Liver (tissue), 3 donors: ENCODE measurements around the gene COL4A1.

ENCODE experiments used
- CTCF ChIP-seq: fragments of 150-350 bp; IDR thresholded peaks from 2 replicates; pipeline ENCODE4 v1.5.1; 2017; ENCODE audit warnings: improper control_type of control experiment, low read depth, low read length; ENCODE audit not compliant: missing input control
- EGR1 ChIP-seq, 2 donors: IDR thresholded peaks; 2 replicates each; pipeline ENCODE4 v1.6.1; 2016 to 2018; ENCODE audit warnings: antibody characterized with exemption in 2 of 2, low read depth in 2 of 2
- FOXA1 ChIP-seq: IDR thresholded peaks from 2 replicates; pipeline ENCODE4 v1.6.1; 2016; ENCODE audit warnings: antibody characterized with exemption
- GABPA ChIP-seq, 2 donors: IDR thresholded peaks in 1 of 2; conservative IDR thresholded peaks in 1 of 2; 2 replicates each; pipeline ENCODE4 v1.6.1; 2016; ENCODE audit warnings: antibody characterized with exemption in 2 of 2, mild to moderate bottlenecking in 1 of 2, moderate library complexity in 1 of 2
- JUND ChIP-seq, 2 donors: IDR thresholded peaks; 2 replicates each; pipeline ENCODE4 v1.6.1; 2016; ENCODE audit warnings: antibody characterized with exemption in 2 of 2
- RAD21 ChIP-seq, 2 donors: IDR thresholded peaks; 2 replicates each; pipeline ENCODE4 v1.6.1; 2016; ENCODE audit warnings: antibody characterized with exemption in 2 of 2, mild to moderate bottlenecking in 2 of 2
- REST ChIP-seq: IDR thresholded peaks from 2 replicates; pipeline ENCODE4 v1.6.1; 2016; ENCODE audit warnings: antibody characterized with exemption, mild to moderate bottlenecking
- RXRA ChIP-seq, 2 donors: IDR thresholded peaks; 2 replicates each; pipeline ENCODE4 v1.6.1; 2017 to 2018; ENCODE audit warnings: antibody characterized with exemption in 2 of 2, mild to moderate bottlenecking in 1 of 2
- SP1 ChIP-seq: IDR thresholded peaks from 2 replicates; pipeline ENCODE4 v1.6.1; 2018; ENCODE audit warnings: antibody characterized with exemption, mild to moderate bottlenecking
- TAF1 ChIP-seq: conservative IDR thresholded peaks from 2 replicates; pipeline ENCODE4 v1.6.1; 2016; ENCODE audit warnings: antibody characterized with exemption, mild to moderate bottlenecking
- YY1 ChIP-seq: IDR thresholded peaks from 2 replicates; pipeline ENCODE4 v1.6.1; 2016; ENCODE audit warnings: antibody characterized with exemption, mild to moderate bottlenecking
- TF ChIP-seq, protein P1 (sequence below): IDR thresholded peaks from 2 replicates; pipeline ENCODE4 v1.6.1; 2016; ENCODE audit warnings: antibody characterized with exemption
- TF ChIP-seq, protein P2 (sequence below): IDR thresholded peaks from 2 replicates; pipeline ENCODE4 v1.6.1; 2016; ENCODE audit warnings: antibody characterized with exemption
- TF ChIP-seq, protein P3 (sequence below): IDR thresholded peaks from 2 replicates; pipeline ENCODE4 v1.6.1; 2016; ENCODE audit warnings: antibody characterized with exemption
- donor health status: healthy.
- donor health status: healthy.

DNA sequence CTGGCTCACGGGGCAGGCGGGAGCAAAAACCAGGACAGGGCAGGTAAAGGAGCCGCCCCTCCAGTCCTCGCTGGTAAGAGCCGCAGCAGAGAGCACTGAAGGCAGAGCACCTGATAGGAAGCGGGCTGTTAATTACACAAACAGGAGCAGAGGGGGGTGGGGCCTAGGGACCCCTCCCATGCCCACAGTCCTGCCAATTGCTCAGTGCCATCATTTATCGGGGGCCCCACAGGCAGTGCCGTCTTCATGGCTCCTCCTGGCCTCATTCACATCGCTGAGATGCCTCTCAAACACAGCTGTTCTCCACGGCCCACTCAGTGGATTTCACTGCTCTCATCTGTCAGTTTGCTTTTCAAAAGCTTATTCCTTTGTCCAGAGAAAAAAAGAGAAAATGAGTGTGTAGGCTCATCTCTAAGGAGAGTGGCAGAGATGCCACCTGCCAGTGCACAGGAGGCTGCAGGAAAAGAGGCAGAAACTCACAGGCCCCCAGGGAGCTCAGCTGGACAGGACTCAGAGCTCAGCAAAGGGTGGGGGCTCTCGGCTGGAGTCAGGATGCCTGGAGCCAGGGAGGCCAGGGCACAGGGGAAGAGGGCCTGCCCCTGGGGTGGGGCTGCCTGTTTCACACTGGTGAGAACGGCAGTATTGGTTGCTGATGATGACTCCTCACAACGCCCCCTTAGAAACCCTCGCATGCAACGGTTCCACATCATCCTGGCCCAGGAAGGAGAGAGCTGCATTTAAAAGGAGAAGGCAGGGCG lies 174.6 kb downstream of the COL4A1 start:
- TF ChIP-seq RAD21 (IDR thresholded peaks at IDR 0.05) (no peak), CTCF (no peak), YY1 (no peak), SP1 (no peak), JUND (IDR thresholded peaks at IDR 0.05) (no peak), REST (no peak), FOXA1 (no peak), TAF1 (no peak), EGR1 (IDR thresholded peaks at IDR 0.05; ENCODE audit: low read depth in 2 of 2) (no peak), RXRA (IDR thresholded peaks at IDR 0.05) (no peak), GABPA (IDR thresholded peaks at IDR 0.05 in 1 of 2, conservative IDR thresholded peaks at IDR 0.05 in 1 of 2) (no peak)
- TF ChIP-seq, protein P1, sequence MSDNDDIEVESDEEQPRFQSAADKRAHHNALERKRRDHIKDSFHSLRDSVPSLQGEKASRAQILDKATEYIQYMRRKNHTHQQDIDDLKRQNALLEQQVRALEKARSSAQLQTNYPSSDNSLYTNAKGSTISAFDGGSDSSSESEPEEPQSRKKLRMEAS, result no peak
- TF ChIP-seq, protein P2, sequence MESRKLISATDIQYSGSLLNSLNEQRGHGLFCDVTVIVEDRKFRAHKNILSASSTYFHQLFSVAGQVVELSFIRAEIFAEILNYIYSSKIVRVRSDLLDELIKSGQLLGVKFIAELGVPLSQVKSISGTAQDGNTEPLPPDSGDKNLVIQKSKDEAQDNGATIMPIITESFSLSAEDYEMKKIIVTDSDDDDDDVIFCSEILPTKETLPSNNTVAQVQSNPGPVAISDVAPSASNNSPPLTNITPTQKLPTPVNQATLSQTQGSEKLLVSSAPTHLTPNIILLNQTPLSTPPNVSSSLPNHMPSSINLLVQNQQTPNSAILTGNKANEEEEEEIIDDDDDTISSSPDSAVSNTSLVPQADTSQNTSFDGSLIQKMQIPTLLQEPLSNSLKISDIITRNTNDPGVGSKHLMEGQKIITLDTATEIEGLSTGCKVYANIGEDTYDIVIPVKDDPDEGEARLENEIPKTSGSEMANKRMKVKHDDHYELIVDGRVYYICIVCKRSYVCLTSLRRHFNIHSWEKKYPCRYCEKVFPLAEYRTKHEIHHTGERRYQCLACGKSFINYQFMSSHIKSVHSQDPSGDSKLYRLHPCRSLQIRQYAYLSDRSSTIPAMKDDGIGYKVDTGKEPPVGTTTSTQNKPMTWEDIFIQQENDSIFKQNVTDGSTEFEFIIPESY, result no peak
- TF ChIP-seq, protein P3, sequence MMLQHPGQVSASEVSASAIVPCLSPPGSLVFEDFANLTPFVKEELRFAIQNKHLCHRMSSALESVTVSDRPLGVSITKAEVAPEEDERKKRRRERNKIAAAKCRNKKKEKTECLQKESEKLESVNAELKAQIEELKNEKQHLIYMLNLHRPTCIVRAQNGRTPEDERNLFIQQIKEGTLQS, result no peak
